Right lobe of liver (tissue), 6 donors: ENCODE measurements around the gene KANSL1L. TPM values are rescaled to one million over a fixed set of nuclear protein-coding genes. Genes with fewer than 3 reads are reported as not detected.
A peak's percentile ranks its signal among the peaks of the same experiment; 100 is the strongest.

Source experiments
- ATAC-seq, 4 donors: fragments of 200-7000 bp; cut with Tn5 transposase; one replicate each; pipeline ENCODE4 v1.9.1; 2020; ENCODE audit warnings: mild to moderate bottlenecking in 4 of 4, moderate library complexity in 4 of 4
- DNase-seq, 3 donors: peaks; one replicate each; pipeline ENCODE4 v3.0.0-alpha.2; 2020
- H3K27ac ChIP-seq, 3 donors: fragments of 200-600 bp; one replicate each; pipeline ENCODE4 v1.8.0; 2022
- H3K27me3 ChIP-seq, 2 donors: fragments of 200-600 bp; one replicate each; pipeline ENCODE4 v1.8.0; 2022
- H3K36me3 ChIP-seq, 4 donors: fragments of 200-600 bp; sonication (generic) in 1 of 4; one replicate each; pipeline versions ENCODE4 v1.5.1 to v1.8.0; 2017 to 2022; ENCODE audit warnings: control low read depth in 1 of 4
- H3K4me1 ChIP-seq, 4 donors: fragments of 200-600 bp; sonication (generic) in 1 of 4; one replicate each; pipeline versions ENCODE4 v1.5.1 to v1.8.0; 2017 to 2022; ENCODE audit warnings: control low read depth in 1 of 4
- H3K4me3 ChIP-seq, 3 donors: fragments of 200-600 bp; one replicate each; pipeline ENCODE4 v1.8.0; 2022
- H3K9me3 ChIP-seq, 4 donors: fragments of 200-600 bp; sonication (generic) in 1 of 4; one replicate each; pipeline versions ENCODE4 v1.5.1 to v1.8.0; 2017 to 2022; ENCODE audit warnings: control low read depth in 1 of 4
- POLR2A ChIP-seq: fragments of 450-650 bp; IDR thresholded peaks from one replicate; pipeline ENCODE4 v1.6.1; 2017; ENCODE audit warnings: antibody characterized with exemption, mild to moderate bottlenecking
- WGBS: methylation state at CpG from one replicate; pipeline ENCODE4 v1.1.6; 2018; ENCODE audit warnings: low coverage, low lambda C conversion rate; ENCODE audit not compliant: insufficient coverage; ENCODE audit errors: missing lambda C conversion rate; 5-methylcytosine and 5-hydroxymethylcytosine counted together
- intact Hi-C, 2 donors: fragments of 100-400 bp; cut with DNase I; formaldehyde crosslinking; loops; one replicate each; pipeline versions ENCODE4 v1.11.2 to v1.14.1; 2022
- total RNA-seq, 6 experiments: library from RNA; depleted of rRNA in 2 of 6; stranded (reverse); fragments of >200 nt in 2 of 6; fragmentation: NEBNext Ultra II Directional in 3 of 6; extraction: Animal tissue kit (Norgen Biotek cat#: 25700) in 3 of 6; gene quantifications; one replicate each; pipeline versions ENCODE4 v1.1.0 to v1.2.4, GENCODE V29; 2016 to 2023
- TF ChIP-seq, protein P1 (sequence below), 4 donors: fragments of 200-600 bp in 3 of 4; fragments of 450-650 bp in 1 of 4; IDR thresholded peaks; one replicate each; pipeline versions ENCODE4 v1.5.1 to v1.8.0; 2016 to 2022; ENCODE audit warnings: antibody characterized with exemption in 4 of 4, mild to moderate bottlenecking in 2 of 4
- donor health status: DM: no; HTN: yes; CAD: no.
- donor health status: DM: no; HTN: no; CAD: no.
- donor health status: DM: no; HTN: no; CAD: no.
- donor health status: DM: no; HTN: yes; CAD: no.
- donor health status: DM: no; HTN: yes; CAD: no.

Gene KANSL1L
- total RNA-seq, 6 experiments from 2014 or later, result 7.1 to 19.1 (median 11.1) TPM

DNA sequence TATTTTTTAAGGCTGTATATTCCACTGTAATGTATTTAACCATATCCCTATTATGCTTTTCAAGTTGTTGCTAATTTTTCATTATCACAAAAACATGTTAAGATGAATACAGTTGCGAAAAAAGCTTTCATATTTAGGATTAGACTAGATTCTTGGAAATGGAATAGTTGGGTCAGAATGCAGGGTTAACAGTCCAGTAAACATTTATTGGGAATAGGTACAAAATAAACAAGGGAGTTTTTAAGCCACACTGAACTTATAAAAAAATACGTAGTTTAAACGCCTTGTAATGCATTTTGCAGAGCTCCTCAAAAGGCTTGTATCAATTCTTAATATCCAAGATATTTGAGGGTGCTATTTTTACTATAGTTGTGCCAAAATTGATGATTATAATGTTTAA, 133.1 kb downstream of the KANSL1L start:
- intact Hi-C loops, result no loop called here
- 39% methylated on average over 3 of the region's 3 CpGs for WGBS
- Histone ChIP-seq H3K27me3 (no peaks in the 10 kb centered on the region), H3K4me3 (no peak overlapping the region), H3K36me3 (no peaks in the 10 kb centered on the region), H3K9me3 (no peaks in the 10 kb centered on the region), H3K4me1 (peaks cover 0 to 8% (median 0%) of the 10 kb centered on the region in 4 donors), H3K27ac (no peak overlapping the region)
- ATAC-seq (peak; percentile 36 to 60 (median 47)), DNase-seq (no peak)
- no peak for TF ChIP-seq POLR2A
- TF ChIP-seq, protein P1, sequence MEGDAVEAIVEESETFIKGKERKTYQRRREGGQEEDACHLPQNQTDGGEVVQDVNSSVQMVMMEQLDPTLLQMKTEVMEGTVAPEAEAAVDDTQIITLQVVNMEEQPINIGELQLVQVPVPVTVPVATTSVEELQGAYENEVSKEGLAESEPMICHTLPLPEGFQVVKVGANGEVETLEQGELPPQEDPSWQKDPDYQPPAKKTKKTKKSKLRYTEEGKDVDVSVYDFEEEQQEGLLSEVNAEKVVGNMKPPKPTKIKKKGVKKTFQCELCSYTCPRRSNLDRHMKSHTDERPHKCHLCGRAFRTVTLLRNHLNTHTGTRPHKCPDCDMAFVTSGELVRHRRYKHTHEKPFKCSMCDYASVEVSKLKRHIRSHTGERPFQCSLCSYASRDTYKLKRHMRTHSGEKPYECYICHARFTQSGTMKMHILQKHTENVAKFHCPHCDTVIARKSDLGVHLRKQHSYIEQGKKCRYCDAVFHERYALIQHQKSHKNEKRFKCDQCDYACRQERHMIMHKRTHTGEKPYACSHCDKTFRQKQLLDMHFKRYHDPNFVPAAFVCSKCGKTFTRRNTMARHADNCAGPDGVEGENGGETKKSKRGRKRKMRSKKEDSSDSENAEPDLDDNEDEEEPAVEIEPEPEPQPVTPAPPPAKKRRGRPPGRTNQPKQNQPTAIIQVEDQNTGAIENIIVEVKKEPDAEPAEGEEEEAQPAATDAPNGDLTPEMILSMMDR (IDR thresholded peaks at IDR 0.05), result no peak

DNA sequence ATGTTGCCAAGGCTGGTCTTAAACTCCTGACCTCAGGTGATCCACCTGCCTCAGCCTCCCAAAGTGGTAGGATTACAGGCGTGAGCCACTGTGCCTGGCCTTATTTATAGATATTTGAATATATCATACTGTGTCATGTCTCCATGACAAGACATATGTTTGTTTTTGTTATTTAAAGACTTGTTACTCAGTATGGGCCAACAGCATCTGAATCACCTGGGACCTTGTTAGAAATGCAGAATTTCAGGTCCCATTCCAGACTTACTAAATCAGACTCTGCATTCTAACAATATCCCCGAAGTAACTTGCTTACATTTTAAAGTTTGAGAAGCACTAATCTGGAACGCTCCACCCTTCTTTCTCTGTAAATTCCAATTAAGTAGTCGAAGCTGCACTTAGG, 135.5 kb downstream of the KANSL1L start:
- DNase-seq (no peak), ATAC-seq (no peak)
- no peaks in the 10 kb centered on the region for H3K9me3 ChIP-seq
- intact Hi-C loops, result no loop called here
- peaks cover 0 to 8% (median 0%) of the 10 kb centered on the region in 4 donors for H3K4me1 ChIP-seq
- H3K27ac ChIP-seq, result no peak overlapping the region
- no peaks in the 10 kb centered on the region for H3K27me3 ChIP-seq
- no peaks in the 10 kb centered on the region for H3K36me3 ChIP-seq
- 85% methylated on average over 4 of the region's 4 CpGs for WGBS
- H3K4me3 ChIP-seq, result no peak overlapping the region
- no peak for TF ChIP-seq POLR2A
- TF ChIP-seq, protein P1 (IDR thresholded peaks at IDR 0.05), result no peak

DNA sequence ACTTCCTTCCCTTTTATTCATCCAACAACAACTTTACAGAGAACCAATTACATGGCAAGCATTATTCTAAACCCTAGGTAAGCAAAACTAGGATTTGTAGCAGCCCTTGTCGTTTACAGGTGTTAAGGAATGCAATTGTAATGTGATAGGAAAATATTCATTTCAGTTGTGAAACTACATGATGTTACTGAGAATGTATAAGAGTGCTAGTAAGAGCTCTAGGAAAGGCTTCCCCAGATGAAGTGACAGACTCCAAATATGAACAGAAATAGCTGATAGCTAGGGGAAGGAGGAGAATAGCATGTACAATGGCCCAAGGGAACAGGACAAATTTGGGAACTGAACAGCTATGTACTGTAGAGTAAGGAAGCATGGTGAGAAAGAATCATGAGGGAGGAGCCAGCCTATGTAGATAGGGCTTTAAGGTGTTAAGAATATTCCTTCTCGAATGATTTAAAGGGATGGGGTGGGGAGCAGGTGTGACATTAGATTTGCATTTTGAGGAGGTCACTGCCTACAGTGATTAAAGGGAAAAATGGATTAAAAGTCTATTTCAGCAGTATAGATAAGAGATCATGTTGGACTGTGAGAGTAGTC, 137.0 kb downstream of the KANSL1L start:
- intact Hi-C loops, result no loop called here
- Histone ChIP-seq H3K36me3 (no peaks in the 10 kb centered on the region), H3K27me3 (no peaks in the 10 kb centered on the region), H3K4me3 (no peak overlapping the region), H3K9me3 (no peaks in the 10 kb centered on the region), H3K27ac (no peak overlapping the region), H3K4me1 (peaks cover 0 to 8% (median 0%) of the 10 kb centered on the region in 4 donors)
- no peak for TF ChIP-seq POLR2A
- TF ChIP-seq, protein P1 (IDR thresholded peaks at IDR 0.05), result no peak
- DNase-seq, result no peak
- no peak for ATAC-seq
- 74% methylated on average over 2 of the region's 2 CpGs for WGBS

DNA sequence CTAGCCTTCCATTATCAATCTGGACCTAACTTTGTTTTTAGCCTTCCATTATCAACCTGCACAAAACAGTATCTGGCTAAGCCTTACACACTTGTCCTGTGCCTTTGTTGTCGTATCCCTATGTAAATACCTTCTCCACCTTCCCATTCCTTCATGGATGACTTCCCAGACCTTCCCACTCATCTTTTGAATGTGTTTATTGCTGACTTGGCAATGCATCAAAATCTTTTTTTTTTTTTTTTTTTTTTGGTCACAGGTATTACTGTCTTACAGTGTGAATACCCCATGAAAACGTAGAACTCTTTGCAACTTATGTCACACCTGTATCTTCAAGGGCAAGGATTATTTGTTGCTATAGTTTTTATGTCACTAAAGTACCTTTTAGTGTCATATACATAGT, 143.0 kb downstream of the KANSL1L start:
- DNase-seq (no peak), ATAC-seq (no peak)
- Histone ChIP-seq H3K27ac (no peak overlapping the region), H3K27me3 (no peaks in the 10 kb centered on the region), H3K4me3 (no peak overlapping the region), H3K4me1 (no peaks in the 10 kb centered on the region), H3K36me3 (peaks cover 0 to 18% (median 5%) of the 10 kb centered on the region in 4 donors), H3K9me3 (no peaks in the 10 kb centered on the region)
- WGBS, result 91% methylated on average over 2 of the region's 2 CpGs
- intact Hi-C loops, result no loop called here
- TF ChIP-seq POLR2A, result no peak
- TF ChIP-seq, protein P1 (IDR thresholded peaks at IDR 0.05), result no peak
